PC-9 (cell line): ENCODE measurements around the gene CDH18. TPM values are rescaled to one million over a fixed set of nuclear protein-coding genes. Genes with fewer than 3 reads are reported as not detected.

Experiments
- BruUV-seq: library from RNA; stranded (reverse); fragments of 400-500 nt; replicated peaks from 2 replicates; lab custom pipeline; 2021; lab: Mats Ljungman, UMichigan
- CTCF ChIA-PET: fragments of 300-600 bp; sonication (Branson Sonifier 250); formaldehyde crosslinking; loops from one replicate; lab custom pipeline; 2022; ENCODE audit warnings: antibody characterized with exemption; lab: Charles Lee
- POLR2A ChIA-PET: fragments of 300-600 bp; sonication (Branson Sonifier 250); formaldehyde crosslinking; loops from one replicate; lab custom pipeline; 2022; ENCODE audit warnings: antibody characterized with exemption; ENCODE audit not compliant: unreplicated experiment; lab: Charles Lee
- DNase-seq, 2 experiments: peaks; one replicate each; pipeline versions ENCODE4 v3.0.0 to v3.0.0-alpha.2; 2015 to 2022; ENCODE audit warnings: mixed read lengths in 1 of 2
- H2AFZ ChIP-seq: fragments of 200-600 bp; sonication (generic); 2 replicates; pipeline ENCODE4 v1.8.1; 2017; ENCODE audit warnings: antibody characterized with exemption
- H3F3A ChIP-seq: fragments of 200-600 bp; sonication (generic); 2 replicates; pipeline ENCODE4 v1.8.1; 2017; ENCODE audit warnings: antibody characterized with exemption, mild to moderate bottlenecking, low read depth; ENCODE audit not compliant: insufficient read depth
- H3K27ac ChIP-seq: fragments of 200-600 bp; sonication (generic); 2 replicates; pipeline ENCODE4 v1.6.1; 2016; ENCODE audit warnings: mixed run types
- H3K27me3 ChIP-seq: fragments of 200-600 bp; sonication (generic); 2 replicates; pipeline ENCODE4 v1.6.1; 2016; ENCODE audit warnings: low read depth, mixed run types; ENCODE audit not compliant: insufficient read depth
- H3K36me3 ChIP-seq: fragments of 200-600 bp; sonication (generic); 2 replicates; pipeline ENCODE4 v1.6.1; 2016; ENCODE audit warnings: low read depth, mixed run types
- H3K4me1 ChIP-seq: fragments of 200-600 bp; sonication (generic); replicated peaks from 2 replicates; pipeline ENCODE4 v1.6.1; 2016; ENCODE audit warnings: mixed run types; ENCODE audit not compliant: insufficient read depth
- H3K4me2 ChIP-seq: fragments of 200-600 bp; sonication (generic); 2 replicates; pipeline ENCODE4 v1.6.1; 2017; ENCODE audit warnings: mixed run types
- H3K4me3 ChIP-seq: fragments of 200-600 bp; sonication (generic); 2 replicates; pipeline ENCODE4 v1.6.1; 2016; ENCODE audit warnings: mixed run types
- H3K79me2 ChIP-seq: fragments of 200-600 bp; sonication (generic); 2 replicates; pipeline ENCODE4 v1.6.1; 2017; ENCODE audit warnings: low read depth, mixed run types
- H3K9me2 ChIP-seq: fragments of 200-600 bp; sonication (generic); 2 replicates; pipeline ENCODE4 v1.8.1; 2017; ENCODE audit warnings: mild to moderate bottlenecking; ENCODE audit not compliant: insufficient read depth
- H3K9me3 ChIP-seq: fragments of 200-600 bp; sonication (generic); 2 replicates; pipeline ENCODE4 v1.8.1; 2016; ENCODE audit warnings: low read depth; ENCODE audit not compliant: insufficient read depth
- H4K20me1 ChIP-seq: fragments of 200-600 bp; sonication (generic); 2 replicates; pipeline ENCODE4 v1.8.1; 2017; ENCODE audit not compliant: insufficient read depth
- CTCF ChIP-seq: fragments of 200-600 bp; sonication (generic); conservative IDR thresholded peaks from 2 replicates; pipeline ENCODE4 v1.6.1; 2017; ENCODE audit warnings: mixed run types, antibody characterized with exemption, mild to moderate bottlenecking, moderate library complexity
- EZH2 ChIP-seq: fragments of 200-600 bp; sonication (generic); IDR thresholded peaks from 2 replicates; pipeline ENCODE4 v1.8.0; 2017; ENCODE audit warnings: antibody characterized with exemption, low read depth
- intact Hi-C: fragments of 100-400 bp; cut with micrococcal nuclease; formaldehyde crosslinking; loops from one replicate; pipeline ENCODE4 v1.10.0; 2022; ENCODE audit not compliant: unreplicated experiment
- total RNA-seq: library from RNA; stranded (reverse); gene quantifications from 2 replicates; pipeline ENCODE4 v1.2.3, GENCODE V29; 2021

The CDH18 gene
- total RNA-seq, 1 experiment from 2014 or later: not detected

- POLR2A ChIA-PET: no interaction called here
These were observed 87.7 kb downstream of the CDH18 start for GRCh38 chr5:19900269-19900668.

GRCh38 chr5:19891658-19892057, 96.3 kb downstream of the CDH18 start:
- peak in 1 of 2 experiments; percentile 16 for DNase-seq
- no peak overlapping the region for H3K27ac ChIP-seq
- no peaks in the 10 kb centered on the region for H3K9me2 ChIP-seq
- H3K4me1 ChIP-seq: no peaks in the 10 kb centered on the region
- intact Hi-C loops: loop anchor here (2.0 kb wide), 1 partner anchor 37 kb away; no protein-coding TSS in a partner anchor
- no peaks in the 10 kb centered on the region for H3K27me3 ChIP-seq
- CTCF ChIA-PET: no interaction called here
- H3F3A ChIP-seq: no peaks in the 10 kb centered on the region
- no TSS peak for BruUV-seq
- TF ChIP-seq CTCF (no peak), EZH2 (no peak)
- H3K79me2 ChIP-seq: no peaks in the 10 kb centered on the region
- no peak overlapping the region for H2AFZ ChIP-seq
- H3K36me3 ChIP-seq: no peaks in the 10 kb centered on the region
- no peaks in the 10 kb centered on the region for H3K9me3 ChIP-seq
- no peak overlapping the region for H3K4me2 ChIP-seq
- POLR2A ChIA-PET: no interaction called here
- no peak overlapping the region for H3K4me3 ChIP-seq
- H4K20me1 ChIP-seq: no peaks in the 10 kb centered on the region

More at GRCh38 chr5:19900269-19900668, 87.7 kb downstream of the CDH18 start:
- CTCF ChIA-PET: no interaction called here
- no peak for DNase-seq
- no peak overlapping the region for H2AFZ ChIP-seq
- TF ChIP-seq CTCF (no peak), EZH2 (no peak)
- H3K4me3 ChIP-seq: no peak overlapping the region
- intact Hi-C loops: no loop called here
- no peaks in the 10 kb centered on the region for H3F3A ChIP-seq
- no peaks in the 10 kb centered on the region for H3K79me2 ChIP-seq
- H4K20me1 ChIP-seq: no peaks in the 10 kb centered on the region
- no TSS peak for BruUV-seq
- H3K9me3 ChIP-seq: no peaks in the 10 kb centered on the region
- H3K27ac ChIP-seq: no peak overlapping the region
- H3K36me3 ChIP-seq: no peaks in the 10 kb centered on the region
- no peaks in the 10 kb centered on the region for H3K9me2 ChIP-seq
- no peaks in the 10 kb centered on the region for H3K4me1 ChIP-seq
- no peaks in the 10 kb centered on the region for H3K27me3 ChIP-seq
- no peak overlapping the region for H3K4me2 ChIP-seq

GRCh38 chr5:19886123-19886917, 101.7 kb downstream of the CDH18 start:
- no TSS peak for BruUV-seq
- POLR2A ChIA-PET: interaction anchor here (0.6 kb wide), 1 partner anchor 245 kb away, joined by 6 read pairs; no protein-coding TSS in a partner anchor
- H3K79me2 ChIP-seq: no peaks in the 10 kb centered on the region
- no peaks in the 10 kb centered on the region for H4K20me1 ChIP-seq
- no peaks in the 10 kb centered on the region for H3F3A ChIP-seq
- H3K4me2 ChIP-seq: no peak overlapping the region
- no peaks in the 10 kb centered on the region for H3K9me2 ChIP-seq
- H3K4me3 ChIP-seq: no peak overlapping the region
- CTCF ChIA-PET: no interaction called here
- intact Hi-C loops: no loop called here
- no peak overlapping the region for H2AFZ ChIP-seq
- H3K36me3 ChIP-seq: no peaks in the 10 kb centered on the region
- no peaks in the 10 kb centered on the region for H3K27me3 ChIP-seq
- no peak for DNase-seq
- TF ChIP-seq CTCF (no peak), EZH2 (no peak)
- H3K27ac ChIP-seq: no peak overlapping the region
- H3K9me3 ChIP-seq: no peaks in the 10 kb centered on the region
- no peaks in the 10 kb centered on the region for H3K4me1 ChIP-seq
